ES-I3 (cell line): Measurements from ENCODE around the gene CDCA5.

ENCODE experiments used
- H3K36me3 ChIP-seq: 2 replicates; pipeline ENCODE4 v1.6.1; 2013; ENCODE audit warnings: mild to moderate bottlenecking, low read length, control low read depth, moderate library complexity; ENCODE audit not compliant: insufficient read depth
- H3K4me1 ChIP-seq: 2 replicates; pipeline ENCODE4 v1.6.1; 2013; ENCODE audit warnings: mild to moderate bottlenecking, control low read depth, low read length; ENCODE audit not compliant: insufficient read depth
- H3K9ac ChIP-seq: 2 replicates; pipeline ENCODE4 v1.6.1; 2013; ENCODE audit warnings: low read depth, mild to moderate bottlenecking, low read length, moderate library complexity
- H3K9me3 ChIP-seq: 2 replicates; pipeline ENCODE4 v1.6.1; 2013; ENCODE audit warnings: mild to moderate bottlenecking, low read length, moderate library complexity; ENCODE audit not compliant: control insufficient read depth, insufficient read depth

CDCA5 gene

GRCh38 chr11:65042891-65043290 lies 40.9 kb downstream of the CDCA5 start:
- H3K36me3 ChIP-seq = peaks cover 5% of the 10 kb centered on the region; the same call in 1 of the 2 replicates
- no peaks in the 10 kb centered on the region for H3K4me1 ChIP-seq
- no peaks in the 10 kb centered on the region for H3K9me3 ChIP-seq
- no peak overlapping the region for H3K9ac ChIP-seq

GRCh38 chr11:65040847-65041622 lies 42.8 kb downstream of the CDCA5 start, which contains the start of gene SAC3D1:
Gene SAC3D1, plus strand, starts transcription at chr11:65041210. Its CDS starts 83 bp downstream, at chr11:65041293.
- Histone ChIP-seq H3K4me1 (no peaks in the 10 kb centered on the region), H3K9ac (peak within 1 kb of the TSS; percentile 64), H3K36me3 (peaks cover 5% of the 10 kb centered on the region; the same call in 1 of the 2 replicates), H3K9me3 (no peaks in the 10 kb centered on the region)

GRCh38 chr11:65040520-65040846 lies 43.4 kb downstream of the CDCA5 start:
- peak overlapping the region; percentile 64 for H3K9ac ChIP-seq
- H3K9me3 ChIP-seq = no peaks in the 10 kb centered on the region
- peaks cover 5% of the 10 kb centered on the region; the same call in 1 of the 2 replicates for H3K36me3 ChIP-seq
- H3K4me1 ChIP-seq = no peaks in the 10 kb centered on the region

- Histone ChIP-seq H3K9ac (no peak overlapping the region), H3K9me3 (no peaks in the 10 kb centered on the region), H3K36me3 (no peaks in the 10 kb centered on the region; the same call in 1 of the 2 replicates), H3K4me1 (no peaks in the 10 kb centered on the region)
Measured at GRCh38 chr11:65036931-65037330, 46.9 kb downstream of the CDCA5 start.

GRCh38 chr11:65035579-65035978 lies 48.3 kb downstream of the CDCA5 start:
- Histone ChIP-seq H3K9ac (no peak overlapping the region), H3K4me1 (no peaks in the 10 kb centered on the region), H3K9me3 (no peaks in the 10 kb centered on the region), H3K36me3 (no peaks in the 10 kb centered on the region; the same call in 1 of the 2 replicates)

- Histone ChIP-seq H3K36me3 (no peaks in the 10 kb centered on the region; the same call in 1 of the 2 replicates), H3K4me1 (no peaks in the 10 kb centered on the region), H3K9ac (no peak overlapping the region), H3K9me3 (no peaks in the 10 kb centered on the region)
Measured at GRCh38 chr11:65034423-65034822, 49.4 kb downstream of the CDCA5 start.

- Histone ChIP-seq H3K36me3 (no peaks in the 10 kb centered on the region; the same call in 1 of the 2 replicates), H3K4me1 (peaks cover 4% of the 10 kb centered on the region; the same call in 1 of the 2 replicates), H3K9me3 (no peaks in the 10 kb centered on the region), H3K9ac (no peak overlapping the region)
Measured at GRCh38 chr11:65032216-65032615, 51.6 kb downstream of the CDCA5 start.
